Measurements from ENCODE around the gene RELN.
A peak's percentile ranks its signal among the peaks of the same experiment; 100 is the strongest.
"Not testable (repeated sequence)": the region's sequence is repeated elsewhere in the genome, so short reads cannot be mapped to it uniquely, and the experiment has no call there.

RELN gene

DNA sequence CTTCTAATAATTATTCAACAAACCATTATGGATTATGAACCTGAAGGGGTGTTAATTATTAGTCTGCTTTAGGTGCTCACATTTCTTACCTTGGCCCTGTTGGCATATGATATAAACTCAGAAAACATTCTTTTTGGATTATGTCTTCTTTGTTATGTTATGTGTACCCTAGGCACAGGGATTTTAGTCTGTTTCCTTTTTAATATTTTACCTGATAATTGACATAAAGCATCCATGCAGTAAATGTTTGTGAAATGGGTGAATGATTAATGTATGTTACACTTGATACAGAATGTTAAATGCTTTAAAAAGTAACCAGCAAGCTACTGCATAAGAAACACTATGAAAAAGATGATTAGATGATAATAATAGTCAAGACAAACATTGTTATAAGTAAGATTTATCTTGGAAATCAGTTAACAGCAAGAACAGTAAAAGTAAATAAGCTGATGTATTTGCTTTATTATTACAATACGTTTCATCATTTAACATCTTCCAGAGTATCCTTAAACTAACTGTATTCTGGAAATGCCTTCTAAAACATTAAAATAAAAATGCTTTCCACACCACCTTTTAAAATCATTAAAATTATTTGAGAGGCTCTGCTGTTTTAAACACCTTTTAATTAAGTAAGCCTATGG, 204.7 kb downstream of the RELN start:
- no peak for DNase-seq (ENCODE audit: low read depth)

DNA sequence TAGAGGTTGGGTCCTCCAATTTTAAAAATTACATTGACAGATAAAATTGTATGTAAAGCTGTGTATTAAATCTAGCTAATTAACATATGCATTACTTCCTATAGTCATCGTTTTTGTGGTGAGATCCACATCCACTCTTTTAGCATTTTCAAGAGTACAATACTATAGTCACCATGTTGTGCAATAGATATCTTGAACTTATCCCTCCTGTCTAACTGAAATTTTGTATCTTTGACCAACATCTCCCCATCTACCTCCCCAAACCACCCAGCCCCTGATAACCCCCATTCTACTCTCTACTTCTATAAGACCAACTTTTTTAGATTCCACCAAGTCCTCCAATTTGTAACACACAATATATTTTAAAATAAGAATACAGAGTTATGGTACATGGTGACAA, 208.0 kb downstream of the RELN start:
- DNase-seq (ENCODE audit: low read depth) = no peak

DNA sequence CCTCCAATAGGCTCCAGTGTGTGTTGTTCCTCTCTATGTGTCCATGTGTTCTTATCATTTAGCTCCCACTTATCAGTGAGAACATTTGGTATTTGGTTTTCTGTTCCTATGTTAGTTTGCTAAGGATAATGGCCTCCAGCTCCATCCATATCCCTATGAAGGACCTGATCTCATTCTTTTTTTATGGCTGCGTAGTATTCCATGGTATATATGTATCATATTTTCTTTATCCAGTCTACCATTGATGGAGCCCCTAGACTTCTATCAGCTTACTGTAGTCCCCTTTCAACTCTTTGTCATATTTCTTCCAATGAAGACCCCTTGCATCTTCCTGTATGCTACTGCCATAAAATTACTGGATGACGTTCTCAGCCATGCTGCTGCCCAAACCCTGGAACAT, 208.9 kb downstream of the RELN start:
- DNase-seq (ENCODE audit: low read depth) = not testable (repeated sequence)

DNA sequence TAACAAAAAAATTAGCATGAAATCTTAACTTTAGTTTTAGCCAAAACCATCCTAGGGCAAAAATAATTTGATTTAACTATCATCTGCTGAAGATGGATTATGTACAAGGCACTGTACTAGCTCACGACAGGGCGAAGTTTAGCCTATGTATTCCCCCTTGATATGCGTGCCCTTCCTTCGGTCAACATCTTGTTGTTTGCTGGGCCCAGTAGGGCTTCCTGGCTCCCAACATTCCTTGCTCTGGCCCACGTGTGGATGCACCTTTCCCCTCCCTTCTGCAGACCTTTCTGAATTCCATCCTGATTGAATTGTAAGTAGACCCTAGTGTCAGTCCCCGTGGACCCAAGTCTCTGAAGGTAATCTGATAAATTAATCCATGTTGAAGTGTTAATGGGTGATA, 212.0 kb downstream of the RELN start:
- DNase-seq (ENCODE audit: low read depth) = no peak

DNA sequence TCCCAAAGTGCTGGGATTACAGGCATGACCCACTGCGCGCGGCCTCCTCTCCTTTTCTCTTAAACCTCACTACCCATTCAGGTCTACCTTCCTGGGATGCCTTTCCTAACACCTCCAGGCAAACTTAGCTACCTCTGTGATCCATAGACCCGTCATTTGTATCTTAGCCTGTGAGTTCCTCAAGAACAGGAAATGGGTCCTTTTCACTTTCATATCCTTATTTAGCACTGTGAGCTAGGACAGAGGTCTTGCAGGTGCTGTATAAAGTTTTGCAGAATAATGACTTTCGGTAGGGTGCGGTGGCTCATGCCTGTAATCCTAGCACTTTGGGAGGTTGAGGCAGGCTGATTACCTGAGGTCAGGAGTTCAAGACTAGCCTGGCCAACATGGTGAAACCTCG, 215.7 kb downstream of the RELN start:
- DNase-seq (ENCODE audit: low read depth) = no peak

DNA sequence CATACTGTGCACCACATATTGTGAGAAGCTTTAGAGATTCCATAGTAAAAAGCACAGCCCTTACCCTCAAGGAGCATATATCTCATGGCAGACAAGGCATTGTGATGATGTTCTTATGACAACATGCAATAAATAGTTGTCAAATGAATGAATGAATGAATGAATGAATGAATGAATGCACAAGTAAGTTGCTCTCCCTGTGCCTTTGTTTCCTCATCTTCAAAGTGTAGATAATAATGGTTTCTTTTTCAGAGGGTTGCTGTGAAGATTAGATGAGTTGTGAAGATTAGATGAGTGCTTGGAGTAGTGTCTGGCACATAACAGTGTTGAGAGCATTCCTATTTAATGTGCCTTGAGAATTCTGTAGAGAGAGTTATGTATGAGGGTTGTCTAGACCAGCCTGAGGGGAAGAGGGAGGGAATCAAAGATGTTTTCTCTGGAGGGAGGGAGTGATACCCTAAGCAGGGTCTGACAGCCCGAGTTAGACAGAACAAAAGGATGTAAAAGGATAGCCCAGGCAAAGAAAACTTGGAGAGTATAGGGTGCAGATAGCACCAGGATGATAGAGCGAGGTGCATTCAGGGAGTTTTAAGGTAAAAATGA, 217.2 kb downstream of the RELN start:
- no peak for DNase-seq (ENCODE audit: low read depth)

DNA sequence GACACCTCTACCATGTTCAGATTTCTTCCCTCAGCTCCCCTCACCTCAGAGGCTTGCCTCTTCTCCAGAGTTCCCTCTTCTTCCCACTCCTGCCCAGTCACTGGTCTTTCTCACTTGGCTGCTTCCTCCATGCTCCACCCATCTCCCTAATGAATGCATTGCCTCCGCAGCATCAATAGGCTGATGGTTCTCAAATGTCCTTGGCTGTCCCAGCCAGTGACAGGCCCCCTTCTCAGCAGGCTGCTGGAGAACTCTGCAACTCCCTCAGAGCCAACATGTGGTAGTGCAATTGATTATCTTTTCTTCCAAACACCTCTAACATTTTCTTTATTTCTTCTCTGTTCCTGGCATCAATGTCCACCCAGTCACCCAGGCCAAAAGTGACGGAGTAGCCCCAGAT, 218.2 kb downstream of the RELN start:
- DNase-seq (ENCODE audit: low read depth) = no peak

DNA sequence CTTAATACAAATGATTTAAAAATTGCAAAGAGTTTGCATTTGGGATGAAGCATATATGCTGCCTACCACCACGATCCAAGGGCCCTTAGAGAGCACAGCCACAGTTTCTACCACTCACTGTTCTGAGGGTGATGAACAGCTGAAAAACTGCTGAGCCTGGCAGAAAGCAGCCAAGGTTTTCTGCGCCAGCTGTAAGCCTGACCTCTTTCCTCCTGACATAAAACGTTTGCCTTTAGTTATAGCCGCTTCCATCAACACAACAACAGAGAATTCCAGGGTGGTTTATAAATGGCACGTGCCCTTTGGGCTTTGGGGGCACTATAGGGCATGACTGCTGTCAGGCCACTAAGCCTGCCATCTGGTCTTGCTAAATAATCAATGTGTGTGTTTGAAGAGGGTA, 222.8 kb downstream of the RELN start:
- no peak for DNase-seq (ENCODE audit: low read depth)

DNA sequence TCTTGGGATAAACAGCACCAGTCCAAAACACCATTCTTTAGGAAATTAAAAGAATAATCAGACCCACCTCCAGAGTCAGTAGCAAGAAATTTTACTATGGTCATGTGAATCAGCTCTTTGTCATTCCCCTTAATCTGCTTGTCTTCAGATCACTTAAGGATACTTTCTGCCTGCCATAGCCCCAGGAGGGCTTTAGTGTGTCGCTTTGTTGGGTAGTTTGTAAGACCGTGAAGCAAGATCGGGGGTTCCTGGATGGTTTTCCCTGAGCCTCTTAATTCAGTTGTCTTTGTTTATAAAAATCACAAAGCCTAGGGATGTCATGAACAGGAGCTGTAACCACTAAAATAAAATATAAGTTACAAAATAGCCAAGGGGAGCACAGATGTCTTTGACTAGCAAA, 223.6 kb downstream of the RELN start:
- no peak for DNase-seq (ENCODE audit: low read depth)

DNA sequence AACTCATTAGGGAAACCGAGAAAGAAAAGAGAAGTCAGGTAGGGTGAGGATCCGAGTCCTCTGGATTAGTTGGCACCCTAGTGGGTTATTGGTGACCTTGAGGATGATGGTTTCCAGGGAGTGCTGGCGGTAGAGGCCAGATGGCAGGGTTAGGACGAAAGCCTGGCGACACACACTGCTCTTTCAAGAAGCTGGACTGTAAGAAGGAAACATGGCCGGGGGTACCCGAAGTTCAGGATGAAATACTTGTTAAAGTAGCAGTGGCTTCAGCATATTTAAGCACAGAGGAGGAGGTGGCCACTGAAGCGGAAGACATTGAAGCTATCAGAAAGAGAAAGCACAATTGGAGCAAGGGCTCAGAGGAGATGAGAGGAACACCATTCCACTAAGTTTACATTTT, 224.6 kb downstream of the RELN start:
- DNase-seq (ENCODE audit: low read depth) = no peak

DNA sequence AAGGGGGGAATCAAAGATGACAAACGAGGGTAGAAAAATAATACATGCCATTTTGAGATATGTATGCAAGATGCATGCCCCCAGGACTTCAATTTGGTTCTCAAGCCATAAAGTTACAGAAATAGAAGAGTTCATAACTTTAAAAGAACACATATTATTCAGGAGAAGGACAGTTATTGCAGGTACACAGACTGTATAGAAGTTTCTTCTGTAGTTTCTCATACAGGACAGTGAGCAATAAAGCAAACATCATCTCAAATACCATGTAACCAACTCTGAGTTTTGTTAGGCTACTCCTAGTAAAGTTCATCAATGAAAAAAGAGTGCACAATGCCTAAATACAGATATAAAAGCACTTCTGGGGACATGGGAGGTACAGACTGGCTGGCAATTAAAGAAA, 226.6 kb downstream of the RELN start:
- DNase-seq (ENCODE audit: low read depth) = no peak

DNA sequence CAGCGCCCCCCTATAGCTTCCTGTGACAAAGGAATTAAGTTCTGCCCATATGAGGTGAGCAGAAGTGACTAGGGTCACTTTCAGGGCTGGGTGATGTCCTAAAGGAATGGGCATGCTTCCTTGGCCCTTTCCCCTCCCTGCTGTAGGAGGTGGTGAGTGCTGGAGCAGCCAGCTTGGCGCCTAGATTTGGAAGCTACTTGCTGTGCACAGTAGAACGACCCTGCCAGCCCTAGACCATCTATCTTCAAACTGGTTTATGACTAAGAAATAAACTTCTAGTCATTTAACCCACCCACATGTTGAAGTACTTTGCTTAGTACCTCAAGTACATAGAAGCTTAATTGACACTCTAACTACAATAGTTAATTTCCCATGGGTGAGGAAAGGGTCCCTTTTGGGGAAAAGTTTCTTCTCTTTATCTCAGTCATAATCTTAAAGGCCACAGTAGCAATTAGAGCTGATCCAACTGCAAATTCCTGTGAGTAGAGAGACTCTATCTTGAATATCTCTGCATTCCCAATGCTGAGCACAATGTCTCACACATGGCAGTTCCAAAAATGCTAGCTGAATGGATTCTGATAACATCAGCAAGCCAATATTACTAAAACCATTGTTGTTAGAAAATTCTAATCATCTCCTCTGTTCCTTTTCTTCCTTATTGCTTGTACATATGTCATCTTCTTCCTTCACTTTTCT, 227.2 kb downstream of the RELN start:
- DNase-seq (ENCODE audit: low read depth) = no peak

DNA sequence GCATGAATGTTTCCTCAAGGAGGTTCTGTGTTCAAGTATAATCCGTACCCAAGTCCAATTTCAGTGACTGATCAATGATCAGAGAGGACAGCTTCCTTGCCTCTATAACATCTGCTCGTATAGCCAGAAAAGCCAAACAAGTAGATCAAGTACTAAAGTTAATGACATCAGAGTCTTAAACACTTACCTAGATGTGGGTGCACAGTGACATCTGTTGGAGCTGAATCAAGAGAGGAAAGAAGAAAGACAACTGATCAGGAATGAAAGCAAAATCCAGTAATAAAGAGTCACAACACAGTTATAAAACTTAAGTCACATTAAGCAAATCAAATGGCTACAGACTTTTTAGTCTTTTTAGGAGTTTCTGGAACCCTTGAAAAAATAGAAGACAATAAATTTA, 236.5 kb downstream of the RELN start:
- no peak for DNase-seq (ENCODE audit: low read depth)

DNA sequence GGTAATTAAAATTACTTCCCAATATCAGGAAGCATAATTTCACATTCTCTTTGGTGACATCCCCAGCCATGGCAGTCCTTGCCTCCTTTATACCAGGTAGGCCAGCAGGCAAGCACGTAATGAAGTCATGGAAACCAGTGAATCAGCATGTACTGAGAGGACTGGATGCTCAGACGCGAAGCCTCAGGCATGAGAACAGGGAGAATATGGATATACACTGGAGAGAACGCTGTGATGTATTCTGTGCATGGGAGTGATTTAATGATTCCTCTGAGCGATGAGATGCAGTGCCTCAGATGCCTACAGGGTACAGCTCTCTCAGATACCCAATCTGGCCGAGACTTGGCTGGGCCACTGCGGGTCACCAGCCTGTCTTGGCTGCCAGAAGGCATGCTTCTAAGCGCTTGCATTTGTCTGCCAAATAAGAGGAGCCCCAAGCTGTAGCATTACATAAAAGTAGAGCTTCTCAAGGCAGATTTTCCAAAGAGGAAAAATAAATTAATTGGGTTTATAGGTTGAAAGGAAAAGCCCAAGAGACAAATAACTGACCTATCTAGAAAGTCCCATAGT, 238.1 kb downstream of the RELN start:
- no peak for DNase-seq (ENCODE audit: low read depth)

DNA sequence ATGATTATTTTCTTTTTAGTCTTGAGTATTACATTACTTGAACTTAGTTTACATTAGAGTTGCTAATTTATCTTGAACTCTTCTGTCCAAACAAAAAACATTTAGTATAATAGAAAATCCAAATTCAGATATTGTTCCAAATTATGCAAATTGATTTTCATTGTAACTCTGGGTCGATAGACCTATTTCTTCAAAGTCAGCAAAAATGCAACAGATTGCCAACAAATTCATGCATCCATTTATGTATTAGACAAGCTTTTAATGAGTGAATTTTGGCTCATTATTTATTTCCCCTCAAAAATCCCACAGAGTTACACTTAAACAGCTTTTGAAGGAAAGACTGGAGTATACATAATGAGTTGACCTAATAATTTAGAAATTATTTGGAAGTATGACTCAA, 240.8 kb downstream of the RELN start:
- no peak for DNase-seq (ENCODE audit: low read depth)

DNA sequence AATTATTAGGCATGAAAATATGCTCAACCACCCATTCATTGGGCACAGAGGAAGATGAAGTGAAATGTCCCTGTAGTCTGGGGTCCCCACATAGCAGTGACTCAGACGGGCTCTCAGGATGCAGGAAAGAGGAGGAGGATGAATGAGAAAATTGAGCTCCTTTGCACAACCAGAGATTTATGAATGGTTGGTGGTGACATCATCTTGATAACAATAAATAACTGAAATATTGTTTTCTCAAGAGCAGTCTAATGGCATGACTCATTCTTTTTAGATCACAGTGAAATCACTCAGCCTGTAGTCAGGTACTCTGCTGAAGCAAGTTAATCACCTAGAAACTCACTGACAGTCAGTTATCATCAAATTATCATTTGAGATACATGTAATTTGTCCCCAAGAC, 254.1 kb downstream of the RELN start:
- DNase-seq (ENCODE audit: low read depth) = peak; percentile 68

DNA sequence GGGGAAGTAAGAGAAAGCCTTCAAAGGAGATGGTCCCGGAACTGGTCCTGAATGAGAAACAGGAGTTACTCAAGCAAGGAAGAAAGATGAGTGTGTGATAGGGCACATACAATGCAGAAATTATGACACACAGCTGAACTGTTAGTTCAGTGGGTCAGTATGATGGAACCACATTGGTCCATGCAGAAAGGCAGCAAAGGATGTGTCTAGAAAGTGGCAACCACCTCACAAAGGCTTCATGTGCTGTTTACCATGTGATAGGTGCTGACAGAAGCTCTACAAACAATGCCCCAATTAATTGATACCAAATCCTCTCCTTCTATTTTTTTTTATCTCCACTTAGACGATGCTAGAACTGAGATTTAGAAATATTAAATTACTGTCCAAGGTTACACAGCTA, 258.3 kb downstream of the RELN start:
- no peak for DNase-seq (ENCODE audit: low read depth)

DNA sequence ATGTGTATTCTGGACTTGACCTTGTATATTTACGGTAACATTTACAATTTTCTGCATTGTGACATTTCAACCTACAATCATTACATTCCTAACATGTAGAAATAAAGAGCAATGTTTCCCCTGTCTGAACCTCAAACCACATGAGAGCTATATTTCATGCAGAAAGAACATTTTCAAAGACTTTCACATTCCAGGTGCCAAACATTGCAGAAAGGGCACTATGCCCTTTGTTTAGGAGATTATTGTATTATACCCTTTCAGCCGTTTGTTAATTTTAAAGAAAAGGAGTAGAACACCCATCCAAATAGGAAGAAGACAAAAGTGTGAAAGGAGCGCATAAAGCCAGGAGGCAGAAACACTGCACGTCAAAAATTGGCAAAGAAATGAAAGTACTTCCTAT, 260.4 kb downstream of the RELN start:
- no peak for DNase-seq (ENCODE audit: low read depth)

DNA sequence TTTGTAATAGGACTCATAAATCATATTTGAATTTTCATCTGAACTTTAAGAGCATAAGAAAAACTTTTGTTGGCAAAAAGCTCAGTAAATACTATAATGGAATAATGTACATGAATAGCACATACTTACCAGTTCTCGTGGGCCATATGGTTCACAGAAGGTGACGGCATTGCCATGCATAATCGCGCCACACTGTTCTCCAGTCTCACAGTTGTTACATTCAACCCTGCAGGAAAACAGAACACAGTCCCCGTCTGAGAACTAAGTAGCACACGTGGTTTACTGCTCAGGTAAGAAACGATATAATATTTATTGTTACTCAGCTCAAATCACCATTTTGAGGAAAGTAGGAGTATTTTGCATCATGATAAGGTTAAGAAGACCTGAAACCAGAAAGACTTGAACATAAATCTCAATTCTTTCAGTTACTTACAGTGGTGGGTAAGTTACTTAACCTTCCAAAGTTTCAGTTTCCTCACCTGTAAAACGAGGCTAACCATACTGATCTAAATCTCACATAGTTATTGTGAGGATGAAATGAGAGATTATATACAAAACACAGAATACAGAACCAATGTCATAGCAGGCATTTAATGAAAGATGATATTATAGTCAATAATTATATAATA, 261.4 kb downstream of the RELN start:
- no peak for DNase-seq (ENCODE audit: low read depth)

DNA sequence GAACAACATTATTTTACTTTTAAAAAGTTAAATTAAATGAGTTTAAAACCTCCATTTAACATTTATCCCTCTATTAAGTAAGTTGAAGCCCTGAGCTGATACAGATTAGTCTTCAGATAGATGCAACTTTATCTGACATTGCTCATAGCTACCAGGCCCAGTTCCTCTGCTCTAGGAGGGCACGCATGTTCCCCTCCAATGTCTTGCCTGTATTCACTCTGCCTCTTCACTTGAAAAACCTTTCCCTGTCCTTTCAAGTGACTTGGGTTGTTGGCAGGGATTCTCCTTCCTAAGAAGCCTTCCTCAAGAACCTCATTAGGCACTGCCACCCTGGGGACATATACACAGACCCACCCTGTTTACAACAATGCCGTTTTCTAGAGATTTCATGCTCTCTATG, 270.4 kb downstream of the RELN start:
- no peak for DNase-seq (ENCODE audit: low read depth)

DNA sequence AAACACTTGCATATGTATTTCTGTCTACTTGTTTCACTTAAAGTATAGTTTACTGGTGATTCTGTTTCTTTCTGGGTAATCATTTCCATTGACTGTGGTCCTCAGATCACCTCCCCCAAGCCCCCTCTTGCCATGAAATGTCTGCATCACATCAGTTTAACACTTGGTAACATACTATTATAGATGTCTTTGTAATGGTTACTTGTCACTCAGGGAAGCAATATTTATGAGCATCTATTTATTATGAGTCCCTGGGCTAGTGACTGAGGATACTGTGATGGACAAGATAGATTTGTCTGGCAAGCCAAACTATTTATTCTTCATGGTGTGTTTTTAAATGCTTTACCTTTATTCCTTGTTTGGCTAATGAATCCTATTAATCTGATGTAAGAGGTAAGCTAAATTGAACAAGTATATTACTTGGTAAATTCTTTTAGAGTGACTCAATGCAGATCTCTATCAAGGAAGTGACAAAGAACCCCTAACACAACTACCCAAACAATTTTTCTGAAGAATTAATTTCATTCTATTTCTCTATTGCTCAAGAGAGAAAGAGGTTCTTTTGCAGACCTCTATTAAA, 270.9 kb downstream of the RELN start:
- DNase-seq (ENCODE audit: low read depth) = no peak

DNA sequence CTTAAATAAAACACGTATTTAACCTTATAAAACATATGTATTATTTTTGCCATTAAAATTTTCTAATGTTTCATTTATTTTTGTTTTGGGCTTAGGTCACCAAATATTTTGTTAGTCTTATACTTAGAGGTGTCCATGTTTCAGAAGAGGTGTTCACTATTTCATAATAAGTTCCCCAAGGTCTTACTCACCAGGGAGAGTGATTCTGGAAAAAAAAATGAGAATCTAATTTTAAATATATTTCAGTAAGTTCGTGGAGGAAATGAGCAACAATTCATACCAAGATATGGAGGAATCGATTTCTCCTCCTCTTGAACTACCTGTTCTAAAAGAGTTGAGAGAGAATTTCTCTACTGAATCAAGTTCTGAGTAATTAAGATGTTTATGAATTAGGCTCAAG, 271.9 kb downstream of the RELN start:
- no peak for DNase-seq (ENCODE audit: low read depth)

Data from non-pigmented ciliary epithelial cell (primary cell).